Colonic mucosa (tissue), 4 donors: ENCODE measurements around the gene PPTC7. TPM values are rescaled to one million over a fixed set of nuclear protein-coding genes. Genes with fewer than 3 reads are reported as not detected.
"Not testable (repeated sequence)": the region's sequence is repeated elsewhere in the genome, so short reads cannot be mapped to it uniquely, and the experiment has no call there.

ENCODE experiments used
- DNase-seq: peaks from one replicate; pipeline ENCODE4 v3.0.0-alpha.2; 2020
- H3K27ac ChIP-seq: fragments of 200-600 bp; one replicate; pipeline ENCODE4 v1.8.0; 2021
- H3K27me3 ChIP-seq: fragments of 200-600 bp; one replicate; pipeline ENCODE4 v1.8.0; 2021
- H3K36me3 ChIP-seq: fragments of 200-600 bp; one replicate; pipeline ENCODE4 v1.8.0; 2021
- H3K4me1 ChIP-seq: fragments of 200-600 bp; one replicate; pipeline ENCODE4 v1.8.0; 2021; ENCODE audit warnings: mild to moderate bottlenecking
- H3K4me3 ChIP-seq: fragments of 200-600 bp; one replicate; pipeline ENCODE4 v1.8.0; 2021
- H3K9ac ChIP-seq, 2 donors: one replicate each; pipeline ENCODE4 v1.7.0; 2013; ENCODE audit warnings: control low read depth in 2 of 2, low read depth in 2 of 2, low read length in 2 of 2
- H3K9me3 ChIP-seq: fragments of 200-600 bp; one replicate; pipeline ENCODE4 v1.8.0; 2021
- intact Hi-C: fragments of 100-400 bp; cut with DNase I; formaldehyde crosslinking; loops from one replicate; pipeline ENCODE4 v1.14.1; 2022
- total RNA-seq, 2 donors: library from RNA; stranded (reverse); fragmentation: NEBNext Ultra II Directional in 1 of 2; extraction: Animal tissue kit (Norgen Biotek cat#: 25700) in 1 of 2; gene quantifications; one replicate each; pipeline ENCODE4 v1.2.1, GENCODE V29; 2021
- TF ChIP-seq, protein P1 (sequence below): fragments of 200-600 bp; IDR thresholded peaks from one replicate; pipeline ENCODE4 v1.8.0; 2022; ENCODE audit warnings: antibody characterized with exemption, mild to moderate bottlenecking
- donor health status: healthy.
- donor health status: DM: no; HTN: no; CAD: no.
- donor health status: DM: no; HTN: no; CAD: no.

Gene PPTC7
- total RNA-seq, 2 donors from 2014 or later, result 25.7 to 34.9 TPM

DNA sequence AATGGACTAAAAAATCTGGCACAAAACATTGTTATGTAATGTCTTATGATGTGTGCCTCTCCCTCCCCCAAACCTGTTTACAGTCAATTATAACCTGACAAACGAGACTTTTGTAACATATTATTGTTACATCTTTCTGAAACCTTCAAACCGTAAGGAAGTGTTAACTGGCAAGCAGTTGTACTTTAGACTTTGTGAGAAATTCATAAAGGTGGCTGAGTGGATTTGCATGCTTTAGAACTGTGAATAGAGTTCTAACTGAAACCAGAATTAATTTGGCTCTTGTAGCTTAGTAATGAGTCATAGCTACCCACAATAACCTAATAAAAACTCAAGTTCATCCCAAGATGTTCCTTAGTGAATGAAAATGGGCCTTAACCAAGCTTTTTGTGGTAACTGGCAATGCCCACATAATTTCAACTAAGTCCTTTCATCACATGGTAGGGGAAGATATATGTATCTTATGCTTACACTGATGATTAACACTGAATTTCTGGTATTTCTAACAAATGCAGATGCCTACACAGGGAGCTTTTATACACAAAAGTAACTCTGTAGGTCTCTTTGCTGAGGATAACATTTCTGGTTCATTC is 51.3 kb downstream of the PPTC7 start:
- Histone ChIP-seq H3K9ac (no peak overlapping the region), H3K27me3 (no peaks in the 10 kb centered on the region), H3K9me3 (no peaks in the 10 kb centered on the region), H3K4me1 (peaks cover 9% of the 10 kb centered on the region), H3K36me3 (no peaks in the 10 kb centered on the region), H3K4me3 (no peak overlapping the region), H3K27ac (peak overlapping the region; percentile 51)
- TF ChIP-seq, protein P1, sequence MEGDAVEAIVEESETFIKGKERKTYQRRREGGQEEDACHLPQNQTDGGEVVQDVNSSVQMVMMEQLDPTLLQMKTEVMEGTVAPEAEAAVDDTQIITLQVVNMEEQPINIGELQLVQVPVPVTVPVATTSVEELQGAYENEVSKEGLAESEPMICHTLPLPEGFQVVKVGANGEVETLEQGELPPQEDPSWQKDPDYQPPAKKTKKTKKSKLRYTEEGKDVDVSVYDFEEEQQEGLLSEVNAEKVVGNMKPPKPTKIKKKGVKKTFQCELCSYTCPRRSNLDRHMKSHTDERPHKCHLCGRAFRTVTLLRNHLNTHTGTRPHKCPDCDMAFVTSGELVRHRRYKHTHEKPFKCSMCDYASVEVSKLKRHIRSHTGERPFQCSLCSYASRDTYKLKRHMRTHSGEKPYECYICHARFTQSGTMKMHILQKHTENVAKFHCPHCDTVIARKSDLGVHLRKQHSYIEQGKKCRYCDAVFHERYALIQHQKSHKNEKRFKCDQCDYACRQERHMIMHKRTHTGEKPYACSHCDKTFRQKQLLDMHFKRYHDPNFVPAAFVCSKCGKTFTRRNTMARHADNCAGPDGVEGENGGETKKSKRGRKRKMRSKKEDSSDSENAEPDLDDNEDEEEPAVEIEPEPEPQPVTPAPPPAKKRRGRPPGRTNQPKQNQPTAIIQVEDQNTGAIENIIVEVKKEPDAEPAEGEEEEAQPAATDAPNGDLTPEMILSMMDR, result no peak
- intact Hi-C loops, result no loop called here
- DNase-seq, result no peak

DNA sequence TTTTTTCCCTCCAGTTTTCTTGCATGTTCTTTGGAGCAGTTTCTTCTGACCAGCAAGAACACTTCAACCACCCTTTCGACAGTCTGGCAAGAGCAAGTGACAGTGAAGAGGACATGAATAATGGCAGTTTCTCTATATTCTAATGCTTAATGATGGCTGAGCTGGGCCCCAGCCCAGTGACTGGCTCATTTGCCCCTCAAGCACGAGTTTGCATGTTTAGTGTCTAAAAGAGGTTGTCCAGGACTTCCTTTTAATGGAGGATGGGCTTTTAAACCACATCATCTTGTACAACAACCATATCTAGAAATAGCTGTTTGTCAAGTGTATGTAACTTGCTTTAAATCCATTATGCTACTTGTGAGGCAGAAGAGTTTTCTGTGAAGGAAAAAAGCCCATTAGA is 52.6 kb downstream of the PPTC7 start:
- no peak for DNase-seq
- TF ChIP-seq, protein P1, result no peak
- Histone ChIP-seq H3K36me3 (no peaks in the 10 kb centered on the region), H3K4me1 (peaks cover 9% of the 10 kb centered on the region), H3K9ac (no peak overlapping the region), H3K27ac (no peak overlapping the region), H3K27me3 (no peaks in the 10 kb centered on the region), H3K4me3 (no peak overlapping the region), H3K9me3 (no peaks in the 10 kb centered on the region)
- intact Hi-C loops, result no loop called here

DNA sequence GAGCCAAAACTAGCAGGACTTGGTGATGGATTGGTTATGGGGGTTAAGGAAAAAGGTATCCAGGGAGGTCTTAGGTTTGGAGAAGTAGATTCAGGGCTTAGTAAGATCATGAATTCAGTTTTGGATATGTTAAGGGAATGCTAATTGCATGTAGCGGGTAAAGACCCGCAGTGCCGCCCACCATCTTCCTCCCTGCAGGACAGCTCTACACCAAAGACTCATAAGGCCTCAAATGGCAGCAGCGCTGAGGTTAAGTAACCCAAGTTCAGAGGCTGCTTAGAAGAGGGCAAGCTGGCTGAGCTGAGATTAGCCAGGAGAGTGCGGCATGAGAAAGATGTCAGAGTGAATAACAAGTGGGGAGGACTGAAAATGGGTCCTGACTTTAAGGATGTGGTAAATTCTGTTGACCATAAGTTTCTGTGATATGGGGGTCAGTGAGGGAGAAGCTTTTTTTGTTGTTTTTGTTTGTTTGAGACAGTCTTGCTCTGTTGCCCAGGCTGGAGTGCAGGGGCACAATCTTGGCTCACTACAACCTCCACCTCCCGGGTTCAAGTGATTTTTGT is 54.8 kb downstream of the PPTC7 start:
- Histone ChIP-seq H3K36me3 (no peaks in the 10 kb centered on the region), H3K4me1 (peaks cover 9% of the 10 kb centered on the region), H3K27me3 (no peaks in the 10 kb centered on the region), H3K4me3 (no peak overlapping the region), H3K27ac (no peak overlapping the region), H3K9me3 (no peaks in the 10 kb centered on the region), H3K9ac (no peak overlapping the region)
- no peak for DNase-seq
- TF ChIP-seq, protein P1, result no peak
- intact Hi-C loops, result no loop called here

DNA sequence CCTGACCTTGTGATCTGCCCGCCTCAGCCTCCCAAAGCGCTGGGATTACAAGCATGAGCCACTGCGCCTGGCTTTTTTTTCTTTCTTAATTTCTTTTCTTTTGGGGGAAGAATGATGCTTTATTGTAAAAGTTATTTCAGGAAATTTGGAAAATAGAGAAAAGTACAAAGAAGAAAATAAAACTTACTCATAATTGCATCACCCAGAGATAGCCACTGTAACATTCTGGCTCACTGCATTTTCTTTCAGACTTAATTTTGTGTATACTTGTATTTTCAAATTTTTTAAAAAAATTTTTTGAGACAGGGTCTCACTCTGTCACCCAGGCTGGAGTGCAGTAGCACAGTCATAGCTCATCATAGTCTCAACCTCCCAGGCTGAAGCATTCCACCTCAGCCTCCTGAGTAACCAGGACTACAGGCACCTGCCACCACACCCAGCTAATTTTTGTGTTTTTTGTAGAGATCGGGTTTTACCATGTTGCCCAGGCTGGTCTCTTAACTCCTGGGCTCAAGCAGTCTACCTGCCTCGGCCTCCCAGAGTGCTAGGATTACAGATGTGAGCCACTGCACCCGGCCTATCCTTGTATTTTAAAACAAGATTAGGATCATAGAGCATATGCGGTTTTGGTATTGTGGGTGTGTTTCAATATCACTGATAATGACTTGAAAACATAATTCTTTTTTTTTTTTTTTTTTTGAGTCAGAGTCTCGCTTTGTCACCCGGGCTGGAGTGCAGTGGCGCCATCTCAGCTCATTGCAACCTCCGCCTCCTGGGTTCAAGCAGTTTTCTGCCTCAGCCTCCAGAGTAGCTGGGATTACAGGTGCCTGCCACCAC is 62.0 kb downstream of the PPTC7 start:
- DNase-seq, H3K27ac ChIP-seq, H3K36me3 ChIP-seq, H3K4me1 ChIP-seq, H3K4me3 ChIP-seq, H3K27me3 ChIP-seq, H3K9ac ChIP-seq, intact Hi-C loops, H3K9me3 ChIP-seq: not testable (repeated sequence)

- H3K27me3 ChIP-seq, H3K9ac ChIP-seq, H3K4me3 ChIP-seq, H3K27ac ChIP-seq, H3K36me3 ChIP-seq, H3K4me1 ChIP-seq, DNase-seq, H3K9me3 ChIP-seq: not testable (repeated sequence)
- intact Hi-C loops, result loop anchor here (10.0 kb wide), 1 partner anchor 177 kb away; no protein-coding TSS in a partner anchor
Observed at GRCh38 chr12:110518014-110518413, 65.1 kb downstream of the PPTC7 start.

DNA sequence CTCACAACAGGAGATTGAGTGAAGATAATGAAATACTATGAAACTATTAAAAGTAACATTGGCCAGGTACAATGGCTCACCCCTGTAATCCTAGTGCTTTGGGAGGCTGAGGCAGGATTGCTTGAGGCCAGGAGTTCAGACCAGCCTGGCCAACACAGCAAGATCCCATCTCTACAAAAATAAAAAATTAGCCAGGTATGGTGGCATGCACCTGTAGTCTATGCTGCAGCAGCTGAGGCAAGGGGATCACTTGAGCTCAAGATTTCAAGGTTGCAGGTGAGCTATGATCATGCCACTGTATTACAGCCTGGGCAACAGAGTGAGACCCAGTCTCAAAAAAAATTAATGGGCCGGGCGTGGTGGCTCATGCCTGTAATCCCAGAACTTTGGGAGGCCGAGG is 66.1 kb downstream of the PPTC7 start:
- Histone ChIP-seq H3K9ac (no peak overlapping the region), H3K9me3 (no peaks in the 10 kb centered on the region), H3K4me1 (no peaks in the 10 kb centered on the region), H3K36me3 (no peaks in the 10 kb centered on the region), H3K4me3 (no peak overlapping the region), H3K27me3 (no peaks in the 10 kb centered on the region), H3K27ac (no peak overlapping the region)
- intact Hi-C loops, result loop anchor here (10.0 kb wide), 1 partner anchor 178 kb away; no protein-coding TSS in a partner anchor
- DNase-seq, result no peak
- TF ChIP-seq, protein P1, result no peak
